A204.1 (cell line): ENCODE results near the gene EXOC6.
A peak's percentile ranks its signal among the peaks of the same experiment; 100 is the strongest.

ENCODE experiments used
- FAIRE-seq: peaks from 2 replicates; lab custom pipeline; 2012; peaks lifted over from hg19 to GRCh38; lab: Jason Lieb, UNC

EXOC6 gene

GRCh38 chr10:92848441-92849233, at the start of gene EXOC6:
EXOC6 (plus strand) TSS chr10:92848520; CDS start chr10:92848534, 14 bp downstream.
- no peak for FAIRE-seq

- no peak for FAIRE-seq
Measured at GRCh38 chr10:92799568-92799967, 48.8 kb upstream of the EXOC6 start.

GRCh38 chr10:92800134-92800733, 48.1 kb upstream of the EXOC6 start:
- no peak for FAIRE-seq

- FAIRE-seq = no peak
Measured at GRCh38 chr10:92801978-92802872, 46.1 kb upstream of the EXOC6 start.

GRCh38 chr10:92809840-92810239, 38.5 kb upstream of the EXOC6 start:
- no peak for FAIRE-seq

- no peak for FAIRE-seq
Measured at GRCh38 chr10:92810934-92811532, 37.3 kb upstream of the EXOC6 start.

- no peak for FAIRE-seq
Measured at GRCh38 chr10:92811986-92812385, 36.3 kb upstream of the EXOC6 start.

GRCh38 chr10:92813979-92814378, 34.3 kb upstream of the EXOC6 start:
- FAIRE-seq = no peak

- no peak for FAIRE-seq
Measured at GRCh38 chr10:92814790-92815189, 33.5 kb upstream of the EXOC6 start.

GRCh38 chr10:92816091-92816531, 32.2 kb upstream of the EXOC6 start:
- FAIRE-seq = no peak

GRCh38 chr10:92822060-92822634, 26.2 kb upstream of the EXOC6 start:
- no peak for FAIRE-seq

- peak; percentile 72 for FAIRE-seq
Measured at GRCh38 chr10:92822964-92823363, 25.4 kb upstream of the EXOC6 start.

- FAIRE-seq = no peak
Measured at GRCh38 chr10:92826061-92826460, 22.3 kb upstream of the EXOC6 start.

GRCh38 chr10:92826504-92826903, 21.8 kb upstream of the EXOC6 start:
- no peak for FAIRE-seq

GRCh38 chr10:92829042-92829785, 19.1 kb upstream of the EXOC6 start:
- no peak for FAIRE-seq

- no peak for FAIRE-seq
Measured at GRCh38 chr10:92829786-92830377, 18.4 kb upstream of the EXOC6 start.

GRCh38 chr10:92830478-92831389, 17.6 kb upstream of the EXOC6 start:
- FAIRE-seq = no peak

GRCh38 chr10:92832121-92832520, 16.2 kb upstream of the EXOC6 start:
- no peak for FAIRE-seq

GRCh38 chr10:92832998-92833650, 15.2 kb upstream of the EXOC6 start:
- no peak for FAIRE-seq
